CD14-positive monocyte (primary cell): ENCODE results near the gene DGKB. TPM values are rescaled to one million over a fixed set of nuclear protein-coding genes. Genes with fewer than 3 reads are reported as not detected.

Experiments
- DNase-seq, 3 donors: peaks; one replicate each; pipeline ENCODE4 v3.0.0-alpha.2; 2011 to 2022
- H2AFZ ChIP-seq: 2 replicates; pipeline ENCODE4 v1.6.0; 2012; ENCODE audit warnings: mild to moderate bottlenecking, low read depth, low read length, inconsistent platforms; ENCODE audit not compliant: insufficient read depth, poor library complexity, severe bottlenecking
- H3K27ac ChIP-seq, 2 donors: 1 replicate in 1 of 2; 2 replicates in 1 of 2; pipeline ENCODE4 v1.5.1; 2012 to 2013; ENCODE audit warnings: low read length in 2 of 2, control low read depth in 1 of 2, inconsistent platforms in 1 of 2, low read depth in 1 of 2, mild to moderate bottlenecking in 1 of 2
- H3K27me3 ChIP-seq, 2 donors: one replicate each; pipeline versions ENCODE4 v1.6.0 to v1.6.1; 2011 to 2013; ENCODE audit warnings: low read length in 2 of 2; ENCODE audit not compliant: control insufficient read depth in 2 of 2, insufficient read depth in 2 of 2
- H3K36me3 ChIP-seq, 2 donors: replicated peaks in 1 of 2; 1 replicate in 1 of 2; 2 replicates in 1 of 2; pipeline versions ENCODE4 v1.5.1 to v1.6.1; 2012 to 2013; ENCODE audit warnings: low read length in 2 of 2, control low read depth in 1 of 2, inconsistent platforms in 1 of 2, mild to moderate bottlenecking in 1 of 2; ENCODE audit not compliant: insufficient read depth in 2 of 2, control insufficient read depth in 1 of 2
- H3K4me1 ChIP-seq, 2 donors: 1 replicate in 1 of 2; 2 replicates in 1 of 2; pipeline versions ENCODE4 v1.5.1 to v1.6.1; 2012 to 2013; ENCODE audit warnings: low read length in 2 of 2, control low read depth in 1 of 2, inconsistent platforms in 1 of 2, mild to moderate bottlenecking in 1 of 2, moderate library complexity in 1 of 2; ENCODE audit not compliant: insufficient read depth in 2 of 2, control insufficient read depth in 1 of 2
- H3K4me2 ChIP-seq: replicated peaks from 2 replicates; pipeline ENCODE3; 2012; ENCODE audit warnings: low read length, moderate library complexity, mild to moderate bottlenecking; ENCODE audit not compliant: poor library complexity, severe bottlenecking; ENCODE audit errors: extremely low read depth
- H3K4me3 ChIP-seq, 3 experiments: fragments of 200-600 bp in 1 of 3; sonication (generic) in 1 of 3; replicated peaks in 1 of 3; 1 replicate in 2 of 3; 2 replicates in 1 of 3; pipeline ENCODE4 v1.5.1; 2011 to 2013; ENCODE audit warnings: low read length in 3 of 3, mild to moderate bottlenecking in 3 of 3, control low read depth in 2 of 3, low read depth in 2 of 3, inconsistent platforms in 1 of 3, moderate library complexity in 1 of 3
- H3K79me2 ChIP-seq: 2 replicates; pipeline ENCODE4 v1.6.0; 2012; ENCODE audit warnings: mild to moderate bottlenecking, control low read depth, inconsistent platforms, low read length, moderate library complexity; ENCODE audit not compliant: insufficient read depth
- H3K9ac ChIP-seq: 2 replicates; pipeline ENCODE4 v1.6.0; 2017; ENCODE audit warnings: low read length, mild to moderate bottlenecking; ENCODE audit not compliant: insufficient read depth, poor library complexity, severe bottlenecking
- H3K9me3 ChIP-seq, 2 donors: replicated peaks in 1 of 2; 1 replicate in 1 of 2; 2 replicates in 1 of 2; pipeline versions ENCODE4 v1.5.1 to v1.6.1; 2012 to 2013; ENCODE audit warnings: low read length in 2 of 2, control low read depth in 1 of 2; ENCODE audit not compliant: control insufficient read depth in 1 of 2, insufficient read depth in 1 of 2
- H4K20me1 ChIP-seq: 2 replicates; pipeline ENCODE4 v1.6.0; 2012; ENCODE audit warnings: mild to moderate bottlenecking, low read length, control low read depth, moderate library complexity; ENCODE audit not compliant: insufficient read depth
- H3K27ac Mint-ChIP-seq, 7 donors: one replicate each; pipeline ENCODE4 v1.8.0; 2020; ENCODE audit warnings: mild to moderate bottlenecking in 7 of 7, mixed read lengths in 7 of 7, moderate library complexity in 6 of 7, inconsistent platforms in 2 of 7
- H3K27me3 Mint-ChIP-seq, 3 donors: one replicate each; pipeline ENCODE4 v1.8.0; 2021 to 2022; ENCODE audit warnings: low read depth in 3 of 3, mild to moderate bottlenecking in 3 of 3, mixed read lengths in 3 of 3, moderate library complexity in 3 of 3, inconsistent platforms in 1 of 3
- H3K36me3 Mint-ChIP-seq, 2 donors: one replicate each; pipeline ENCODE4 v1.8.0; 2020; ENCODE audit warnings: mixed read lengths in 2 of 2, inconsistent platforms in 1 of 2, mild to moderate bottlenecking in 1 of 2
- H3K4me1 Mint-ChIP-seq: one replicate; pipeline ENCODE4 v1.8.0; 2020; ENCODE audit warnings: mild to moderate bottlenecking, mixed read lengths
- H3K4me3 Mint-ChIP-seq, 2 donors: one replicate each; pipeline ENCODE4 v1.8.0; 2020; ENCODE audit warnings: mild to moderate bottlenecking in 2 of 2, mixed read lengths in 2 of 2, moderate library complexity in 1 of 2
- H3K9me3 Mint-ChIP-seq, 7 donors: one replicate each; pipeline ENCODE4 v1.8.0; 2020 to 2022; ENCODE audit warnings: mixed read lengths in 7 of 7, mild to moderate bottlenecking in 6 of 7, moderate library complexity in 6 of 7, inconsistent platforms in 2 of 7
- WGBS: methylation state at CpG from one replicate; pipeline ENCODE4 v1.1.5; 2013; ENCODE audit warnings: missing lambda C conversion rate; ENCODE audit not compliant: insufficient coverage; 5-methylcytosine and 5-hydroxymethylcytosine counted together
- intact Hi-C, 2 donors: fragments of 100-400 bp; cut with micrococcal nuclease; formaldehyde crosslinking; loops; one replicate each; pipeline versions ENCODE4 v1.15.0 to v1.15.1; 2023
- polyA plus RNA-seq, 3 donors: library from polyadenylated mRNA; depleted of rRNA in 1 of 3; unstranded in 2 of 3; stranded (reverse) in 1 of 3; fragments of 300-500 nt in 2 of 3; fragments of >200 nt in 1 of 3; fragmentation: Illumina TruSeq in 2 of 3; gene quantifications; 1 replicate in 2 of 3; 2 replicates in 1 of 3; pipeline ENCODE4 v1.2.3, GENCODE V29; 2012 to 2021
- TF ChIP-seq, protein P1 (sequence below): fragments of 200-600 bp; IDR thresholded peaks from one replicate; pipeline ENCODE4 v1.8.0; 2022; ENCODE audit warnings: antibody characterized with exemption, mild to moderate bottlenecking

The DGKB gene
- polyA plus RNA-seq, 3 donors = not detected

DNA sequence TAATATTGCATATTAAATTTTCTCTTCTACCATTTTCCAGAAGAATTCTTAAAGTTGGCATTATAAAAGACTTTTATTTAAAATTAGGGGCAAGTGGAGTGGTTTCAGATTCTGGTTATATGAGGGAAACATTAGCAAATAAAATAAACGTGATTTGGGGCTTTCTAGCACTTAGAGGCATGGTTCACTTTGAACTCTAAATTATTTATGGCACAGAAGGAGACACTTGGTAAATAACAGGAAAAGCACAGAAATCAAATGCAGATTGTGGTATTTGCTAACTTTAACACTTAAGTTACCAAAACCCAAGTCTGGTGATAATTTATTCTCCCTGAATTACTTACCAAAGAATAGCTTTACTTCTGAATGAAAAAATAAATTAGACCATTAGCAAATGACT, 778.6 kb downstream of the DGKB start:
- Mint-ChIP-seq H3K27me3 (no peaks in the 10 kb centered on the region), H3K9me3 (peaks cover 0 to 8% (median 0%) of the 10 kb centered on the region in 7 donors), H3K27ac (no peak overlapping the region), H3K4me3 (no peak overlapping the region), H3K36me3 (no peaks in the 10 kb centered on the region), H3K4me1 (no peaks in the 10 kb centered on the region)
- H3K79me2 ChIP-seq = no peaks in the 10 kb centered on the region
- DNase-seq = no peak
- no peak overlapping the region for H3K4me3 ChIP-seq
- no peak overlapping the region for H3K9ac ChIP-seq
- no peaks in the 10 kb centered on the region for H3K4me1 ChIP-seq
- H3K4me2 ChIP-seq = no peak overlapping the region
- H3K27me3 ChIP-seq = no peaks in the 10 kb centered on the region
- H3K9me3 ChIP-seq = peaks cover 0 to 3% of the 10 kb centered on the region in 2 donors
- H2AFZ ChIP-seq = no peak overlapping the region
- H3K27ac ChIP-seq = no peak overlapping the region
- no peaks in the 10 kb centered on the region for H3K36me3 ChIP-seq
- H4K20me1 ChIP-seq = no peaks in the 10 kb centered on the region
- intact Hi-C loops = no loop called here
- TF ChIP-seq, protein P1, sequence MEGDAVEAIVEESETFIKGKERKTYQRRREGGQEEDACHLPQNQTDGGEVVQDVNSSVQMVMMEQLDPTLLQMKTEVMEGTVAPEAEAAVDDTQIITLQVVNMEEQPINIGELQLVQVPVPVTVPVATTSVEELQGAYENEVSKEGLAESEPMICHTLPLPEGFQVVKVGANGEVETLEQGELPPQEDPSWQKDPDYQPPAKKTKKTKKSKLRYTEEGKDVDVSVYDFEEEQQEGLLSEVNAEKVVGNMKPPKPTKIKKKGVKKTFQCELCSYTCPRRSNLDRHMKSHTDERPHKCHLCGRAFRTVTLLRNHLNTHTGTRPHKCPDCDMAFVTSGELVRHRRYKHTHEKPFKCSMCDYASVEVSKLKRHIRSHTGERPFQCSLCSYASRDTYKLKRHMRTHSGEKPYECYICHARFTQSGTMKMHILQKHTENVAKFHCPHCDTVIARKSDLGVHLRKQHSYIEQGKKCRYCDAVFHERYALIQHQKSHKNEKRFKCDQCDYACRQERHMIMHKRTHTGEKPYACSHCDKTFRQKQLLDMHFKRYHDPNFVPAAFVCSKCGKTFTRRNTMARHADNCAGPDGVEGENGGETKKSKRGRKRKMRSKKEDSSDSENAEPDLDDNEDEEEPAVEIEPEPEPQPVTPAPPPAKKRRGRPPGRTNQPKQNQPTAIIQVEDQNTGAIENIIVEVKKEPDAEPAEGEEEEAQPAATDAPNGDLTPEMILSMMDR = no peak
- WGBS = no CpG with 5 or more reads among the region's 1 CpG

DNA sequence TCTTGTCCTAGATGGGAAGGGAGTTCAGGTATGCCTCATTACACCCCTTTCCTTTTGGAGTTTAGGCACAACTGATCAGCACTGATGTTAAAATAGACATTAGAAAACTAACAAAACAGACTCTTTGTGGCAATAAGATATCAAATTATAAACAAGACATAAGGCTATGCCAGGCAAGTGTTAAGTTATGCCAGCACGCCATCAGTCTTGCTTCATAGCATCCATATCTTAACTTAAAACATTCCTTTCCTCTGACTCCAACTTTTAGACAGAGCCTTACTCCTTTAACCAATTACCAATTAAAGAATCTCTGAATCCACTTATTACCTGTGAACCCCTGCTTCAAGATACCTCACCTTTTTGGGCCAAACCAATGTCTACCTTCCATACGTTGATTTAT, 786.9 kb downstream of the DGKB start:
- Histone ChIP-seq H3K36me3 (no peaks in the 10 kb centered on the region), H3K9ac (no peak overlapping the region), H4K20me1 (no peaks in the 10 kb centered on the region), H3K27ac (no peak overlapping the region), H3K4me1 (no peaks in the 10 kb centered on the region), H3K79me2 (no peaks in the 10 kb centered on the region), H3K4me3 (no peak overlapping the region), H3K9me3 (no peaks in the 10 kb centered on the region), H2AFZ (no peak overlapping the region), H3K27me3 (no peaks in the 10 kb centered on the region), H3K4me2 (no peak overlapping the region)
- intact Hi-C loops = no loop called here
- H3K27me3 Mint-ChIP-seq = no peaks in the 10 kb centered on the region
- H3K4me1 Mint-ChIP-seq = no peaks in the 10 kb centered on the region
- peaks cover 0 to 5% (median 2%) of the 10 kb centered on the region in 7 donors for H3K9me3 Mint-ChIP-seq
- DNase-seq = no peak
- TF ChIP-seq, protein P1 = no peak
- 94% methylated on average over 2 of the region's 2 CpGs for WGBS
- no peak overlapping the region for H3K4me3 Mint-ChIP-seq
- no peaks in the 10 kb centered on the region for H3K36me3 Mint-ChIP-seq
- no peak overlapping the region for H3K27ac Mint-ChIP-seq
